ENCODE results near the gene NINJ2.

GRCh38 chr12:668090-668481 is 4.8 kb upstream of the NINJ2 start:
- no peak for TF ChIP-seq CTCF (IDR thresholded peaks at IDR 0.05)
- TF ChIP-seq POLR2A (IDR thresholded peaks at IDR 0.05) = no peak

Measured in esophagus squamous epithelium (tissue), 4 donors.